Medulla oblongata (tissue), 1 donor: ENCODE data around the gene KRTCAP2.
"Not testable (repeated sequence)": the region's sequence is repeated elsewhere in the genome, so short reads cannot be mapped to it uniquely, and the experiment has no call there.

Experiments used
- DNase-seq: peaks from one replicate; pipeline ENCODE4 v3.0.0-alpha.2; 2015; ENCODE audit errors: extremely low spot score

The KRTCAP2 gene

GRCh38 chr1:155172732-155173477 is at the start of gene KRTCAP2:
KRTCAP2 (minus strand) TSS chr1:155173304; CDS start chr1:155173224, 80 bp downstream.
- peak; percentile 97 for DNase-seq

- not testable (repeated sequence) for DNase-seq
Measured at GRCh38 chr1:155220211-155220965, 47.3 kb upstream of the KRTCAP2 start.

- peak; percentile 64 for DNase-seq
Measured at GRCh38 chr1:155219592-155220031, 46.5 kb upstream of the KRTCAP2 start.

GRCh38 chr1:155218854-155219591 is 45.9 kb upstream of the KRTCAP2 start:
- peak; percentile 93 for DNase-seq

GRCh38 chr1:155214702-155215101 is 41.6 kb upstream of the KRTCAP2 start:
- DNase-seq: not testable (repeated sequence)

DNA sequence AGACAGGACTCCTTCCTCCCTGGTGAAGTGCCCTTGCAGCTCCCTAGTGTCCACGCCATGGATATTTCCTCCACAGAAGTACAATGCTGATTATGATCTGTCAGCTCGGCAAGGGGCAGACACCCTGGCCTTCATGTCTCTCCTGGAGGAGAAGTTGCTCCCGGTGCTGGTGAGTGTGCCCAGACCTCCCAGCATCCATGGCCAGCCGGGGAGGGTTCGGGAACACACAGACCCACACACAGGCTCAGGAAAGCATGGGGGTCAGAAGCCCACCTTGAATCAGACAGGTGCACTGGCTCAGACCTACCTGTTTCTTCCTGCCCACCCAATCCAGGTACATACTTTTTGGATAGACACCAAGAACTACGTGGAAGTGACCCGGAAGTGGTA is 38.9 kb upstream of the KRTCAP2 start:
- DNase-seq: not testable (repeated sequence)

DNA sequence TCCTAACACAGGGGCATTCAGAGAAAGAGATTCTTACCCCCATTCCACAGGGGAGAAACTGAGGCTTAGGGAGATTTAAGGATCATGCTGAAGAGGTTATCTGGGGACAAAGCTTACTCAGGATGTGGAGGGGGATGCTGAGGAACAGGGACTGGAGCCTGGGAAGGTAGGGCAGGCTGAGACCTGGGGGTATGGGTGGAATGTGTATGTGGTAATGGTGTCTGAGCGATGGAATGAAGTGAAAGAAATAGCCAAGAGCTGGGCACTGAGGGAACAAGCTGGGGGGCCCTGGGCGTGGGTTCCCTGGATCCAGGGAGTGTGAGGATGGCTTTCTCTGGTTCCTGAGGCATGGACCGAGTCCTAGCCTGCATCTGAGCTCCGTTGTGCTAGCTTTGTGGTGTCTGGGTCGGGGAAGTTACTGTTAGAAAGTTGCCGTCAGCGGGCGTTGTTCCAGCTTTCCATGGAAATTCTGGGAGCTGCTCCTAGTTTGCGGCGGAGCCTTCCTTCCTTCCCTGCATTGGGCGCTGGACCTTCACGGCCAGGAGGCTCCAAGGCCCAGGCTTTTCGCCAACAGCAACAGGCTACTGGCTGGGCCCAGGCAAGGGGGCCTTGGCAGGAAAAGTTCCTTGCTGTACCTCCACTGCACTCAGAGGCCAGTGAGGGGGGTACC is 38.4 kb upstream of the KRTCAP2 start:
- DNase-seq: peak; percentile 41

DNA sequence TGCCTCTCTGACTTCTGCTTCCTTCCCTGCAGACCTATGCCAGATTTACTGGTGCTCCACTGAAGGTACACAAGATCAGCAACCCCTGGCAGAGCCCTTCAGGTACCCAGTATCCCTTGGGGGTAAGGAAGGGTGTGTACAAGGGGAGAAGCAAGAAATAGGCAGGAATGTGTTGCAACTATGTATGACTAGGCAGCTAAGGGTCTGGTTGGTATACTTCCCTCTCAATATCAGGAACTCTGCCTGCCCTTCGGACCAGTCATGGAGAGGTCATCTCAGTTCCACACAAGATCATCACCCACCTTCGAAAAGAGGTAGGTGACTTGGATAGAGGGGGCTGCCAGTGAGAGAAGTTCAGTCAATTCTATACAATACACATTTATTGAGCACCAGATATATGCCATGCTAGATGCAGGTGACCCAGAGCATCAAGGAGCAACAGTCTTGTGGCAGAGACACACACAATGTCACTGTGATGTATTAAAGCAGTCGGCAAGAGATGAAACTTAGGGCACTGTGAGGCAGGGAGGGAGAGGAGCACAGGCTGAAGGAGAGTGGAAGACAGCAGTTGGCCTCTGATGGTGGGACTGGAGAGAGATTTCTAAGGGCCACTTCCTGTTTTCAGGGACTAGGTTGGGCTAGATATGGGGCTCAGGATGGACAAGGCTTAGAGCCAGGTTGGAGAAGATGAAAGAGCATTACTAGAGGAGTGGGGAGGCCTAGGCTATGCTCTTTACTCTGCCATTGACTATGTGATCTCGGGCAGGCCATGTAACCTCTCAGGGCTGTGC is 37.4 kb upstream of the KRTCAP2 start:
- DNase-seq: no peak

GRCh38 chr1:155209312-155209721 is 36.2 kb upstream of the KRTCAP2 start:
- no peak for DNase-seq

DNA sequence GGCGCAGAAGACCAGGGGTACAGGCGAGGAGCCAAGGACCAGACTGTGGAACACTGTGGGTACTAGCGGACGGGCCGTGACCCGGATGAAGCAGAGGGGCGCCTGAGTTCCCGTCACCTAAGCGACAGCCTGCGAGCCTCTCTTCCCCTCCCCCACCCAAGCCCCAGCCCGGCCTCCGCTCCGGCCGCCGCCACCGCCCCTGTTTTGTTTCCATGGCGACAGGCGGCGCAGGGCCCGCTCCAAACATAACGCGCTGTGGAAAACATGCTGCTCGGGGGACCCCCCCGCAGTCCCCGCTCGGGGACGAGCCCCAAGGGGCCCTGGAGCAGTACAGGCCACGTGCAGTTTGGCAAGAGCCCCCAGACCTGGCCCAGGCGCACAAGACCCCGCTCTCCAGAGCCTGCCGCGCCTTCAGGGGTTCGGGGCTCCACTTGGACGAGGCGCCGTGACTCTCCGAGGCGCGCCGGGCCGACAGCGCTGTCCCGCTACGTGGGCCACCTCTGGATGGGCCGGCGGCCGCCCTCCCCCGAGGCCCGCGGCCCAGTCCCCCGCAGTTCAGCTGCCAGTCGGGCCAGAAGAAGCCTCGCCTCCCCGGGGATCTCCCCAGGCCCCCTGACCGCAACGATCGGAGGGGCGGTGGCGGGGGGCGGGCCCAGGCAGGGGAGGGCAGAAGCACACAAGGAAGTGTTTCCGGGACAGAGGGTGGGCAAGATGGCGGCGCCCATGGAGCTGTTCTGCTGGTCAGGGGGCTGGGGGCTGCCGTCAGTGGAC is 35.6 kb upstream of the KRTCAP2 start, which contains the start of gene MTX1:
TSS of gene MTX1 (plus strand) at position 155 of the 771 bp plus-strand sequence. CDS start at position 265, 110 bp downstream.
- peak; percentile 88 for DNase-seq

GRCh38 chr1:155207806-155208540 is 34.9 kb upstream of the KRTCAP2 start, which contains the start of gene THBS3:
THBS3 (minus strand) TSS chr1:155207897; CDS start chr1:155207876, 21 bp downstream.
- DNase-seq: peak; percentile 48

- peak; percentile 80 for DNase-seq
Measured at GRCh38 chr1:155206891-155207805, 34.0 kb upstream of the KRTCAP2 start.

DNA sequence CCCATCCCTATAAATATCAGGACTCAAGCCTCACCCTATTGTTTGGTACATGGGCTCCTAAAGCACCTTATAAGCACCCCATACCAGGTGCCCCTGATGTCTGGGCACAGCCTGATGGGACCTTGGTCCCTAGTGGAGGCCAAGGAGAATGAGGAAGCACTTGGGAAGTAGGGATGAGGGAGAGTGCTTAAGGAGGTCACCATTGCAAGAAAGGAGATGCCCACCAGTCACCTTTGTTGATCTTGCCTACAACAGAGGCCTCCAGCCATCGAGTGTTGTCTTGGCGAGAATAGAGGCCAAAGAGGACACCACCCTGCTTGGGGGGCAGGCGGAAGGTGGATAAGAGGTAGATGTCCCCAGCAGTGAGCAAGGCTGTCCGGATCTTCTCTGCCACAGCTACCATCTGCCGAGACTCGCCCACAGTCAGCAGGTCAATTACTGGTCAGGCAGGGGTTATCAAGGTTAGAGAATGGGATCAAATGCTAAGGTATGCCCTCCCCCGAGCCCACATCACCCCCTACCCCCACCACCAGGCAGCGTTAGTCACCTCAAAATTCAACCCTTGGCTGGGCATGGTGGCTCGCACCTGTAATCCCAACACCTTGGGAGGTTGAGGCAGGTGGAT is 33.0 kb upstream of the KRTCAP2 start:
- DNase-seq: no peak

- no peak for DNase-seq
Measured at GRCh38 chr1:155205035-155205434, 31.9 kb upstream of the KRTCAP2 start.

- no peak for DNase-seq
Measured at GRCh38 chr1:155202731-155203515, 29.8 kb upstream of the KRTCAP2 start.

DNA sequence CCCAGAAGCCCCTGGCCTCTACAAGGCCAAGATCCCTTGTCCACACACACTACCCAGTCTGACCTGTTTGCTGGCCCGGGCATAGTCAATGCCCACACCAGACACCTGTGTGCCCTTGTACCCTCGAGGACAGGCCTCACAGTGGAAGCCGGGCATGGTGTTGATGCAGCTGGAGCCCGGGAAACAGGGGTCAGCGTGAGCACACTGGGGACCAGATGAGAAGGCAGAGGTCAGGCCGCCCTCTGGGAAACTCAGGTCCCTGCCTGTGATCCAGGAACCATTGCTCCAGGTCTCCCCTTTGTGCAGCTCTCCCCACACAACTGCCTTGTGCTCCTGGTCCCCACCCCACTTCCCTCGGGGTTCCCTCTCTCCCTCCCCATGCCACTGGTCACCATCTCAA is 29.1 kb upstream of the KRTCAP2 start:
- DNase-seq: no peak

DNA sequence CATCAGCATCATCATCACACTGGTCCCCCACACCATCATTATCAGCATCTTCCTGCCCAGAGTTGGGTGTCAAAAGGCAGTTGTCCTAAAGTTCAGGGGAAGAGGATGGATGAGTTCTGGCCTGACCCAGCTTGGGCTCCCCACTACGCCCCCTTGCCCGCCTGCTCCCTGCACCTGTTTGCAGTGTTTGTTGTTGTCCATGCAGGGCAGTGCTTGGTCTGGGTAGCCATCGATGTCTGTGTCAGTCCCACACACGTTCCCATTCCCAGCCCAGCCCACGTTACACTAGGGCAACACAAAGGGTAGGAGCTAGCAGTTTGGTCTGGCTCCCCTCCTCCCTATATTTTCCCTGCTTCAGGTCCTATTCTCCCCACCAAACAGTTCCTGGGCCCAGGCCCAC is 27.8 kb upstream of the KRTCAP2 start:
- no peak for DNase-seq
